Breast epithelium (tissue), 3 donors: Measurements from ENCODE around the gene ATP2A1.

Experiments used
- CTCF ChIP-seq, 3 donors: fragments of 450-650 bp; IDR thresholded peaks; one replicate each; pipeline ENCODE4 v1.5.1; 2016 to 2017; ENCODE audit warnings: antibody characterized with exemption in 3 of 3, mild to moderate bottlenecking in 3 of 3, moderate library complexity in 3 of 3
- POLR2A ChIP-seq: fragments of 450-650 bp; IDR thresholded peaks from one replicate; pipeline ENCODE4 v1.6.1; 2016; ENCODE audit warnings: antibody characterized with exemption, mild to moderate bottlenecking, moderate library complexity

GRCh38 chr16:28877655-28878000 is 660 bp upstream of the ATP2A1 start:
- TF ChIP-seq CTCF (IDR thresholded peaks at IDR 0.05) (no peak), POLR2A (no peak)
